Sciatic nerve (tissue), 1 donor: ENCODE results near the gene USE1. TPM values are rescaled to one million over a fixed set of nuclear protein-coding genes. Genes with fewer than 3 reads are reported as not detected.

Source experiments
- total RNA-seq: library from RNA; stranded (reverse); fragmentation: NEBNext Ultra II Directional; extraction: Animal tissue kit (Norgen Biotek cat#: 25700); gene quantifications from one replicate; pipeline ENCODE4 v1.2.1, GENCODE V29; 2021
- donor health status: DM: no; HTN: no; CAD: no.

The USE1 gene
- total RNA-seq, 1 donor from 2014 or later: 27.4 TPM

Other genes starting within 250 kb of the USE1 start
- 9.6 TPM for gene CPAMD8, start 188.5 kb upstream of the USE1 start, total RNA-seq
- gene HAUS8, start 139.9 kb upstream of the USE1 start, total RNA-seq: 5.9 TPM
- 90.7 TPM for gene MYO9B, start 139.6 kb upstream of the USE1 start, total RNA-seq
- 23.4 TPM for gene OCEL1, start 10.9 kb downstream of the USE1 start, total RNA-seq
- gene NR2F6, start 30.6 kb downstream of the USE1 start, total RNA-seq: 23.9 TPM
- 9.6 TPM for gene USHBP1, start 49.4 kb downstream of the USE1 start, total RNA-seq
- gene BABAM1, start 52.1 kb downstream of the USE1 start, total RNA-seq: 66.6 TPM
- gene ANKLE1, start 66.5 kb downstream of the USE1 start, total RNA-seq: 1.7 TPM
- 14.9 TPM for gene ABHD8, start 88.1 kb downstream of the USE1 start, total RNA-seq
- 55.0 TPM for gene MRPL34, start 90.5 kb downstream of the USE1 start, total RNA-seq
- gene DDA1, start 94.2 kb downstream of the USE1 start, total RNA-seq: 29.4 TPM
- 14.8 TPM for gene ANO8, start 119.5 kb downstream of the USE1 start, total RNA-seq
- 22.0 TPM for gene GTPBP3, start 122.2 kb downstream of the USE1 start, total RNA-seq
- 283 TPM for gene PLVAP, start 162.0 kb downstream of the USE1 start, total RNA-seq
- gene CCDC194, start 178.8 kb downstream of the USE1 start, total RNA-seq: 0.62 TPM
- gene BST2, start 190.3 kb downstream of the USE1 start, total RNA-seq: 80.0 TPM
- 32.1 TPM for gene MVB12A, start 204.7 kb downstream of the USE1 start, total RNA-seq
- gene TMEM221, start 233.3 kb downstream of the USE1 start, total RNA-seq: 0.36 TPM
- gene NXNL1, start 245.6 kb downstream of the USE1 start, total RNA-seq: not detected